Uterus (tissue), 2 donors: ENCODE data around the gene WDR64.

Experiments used
- CTCF ChIP-seq, 4 experiments: fragments of 200-600 bp in 2 of 4; fragments of 450-650 bp in 2 of 4; sonication (generic) in 2 of 4; IDR thresholded peaks; one replicate each; pipeline ENCODE4 v1.5.1; 2016 to 2019; ENCODE audit warnings: antibody characterized with exemption in 4 of 4, mild to moderate bottlenecking in 2 of 4, moderate library complexity in 1 of 4
- POLR2A ChIP-seq, 2 donors: fragments of 450-650 bp; IDR thresholded peaks; one replicate each; pipeline ENCODE4 v1.6.1; 2016; ENCODE audit warnings: antibody characterized with exemption in 2 of 2, mild to moderate bottlenecking in 1 of 2, moderate library complexity in 1 of 2

- TF ChIP-seq POLR2A (IDR thresholded peaks at IDR 0.05) (no peak), CTCF (IDR thresholded peaks at IDR 0.05) (no peak)
These were observed 161.8 kb downstream of the WDR64 start for GRCh38 chr1:241813768-241814320.
